HepG2 (cell line): ENCODE data around the gene ACTL6A. TPM values are rescaled to one million over a fixed set of nuclear protein-coding genes. Genes with fewer than 3 reads are reported as not detected.
A peak's percentile ranks its signal among the peaks of the same experiment; 100 is the strongest.

ENCODE experiments used
- ARID5B ChIP-seq: IDR thresholded peaks from 2 replicates; pipeline ENCODE4 v1.4.0; 2020; ENCODE audit warnings: mild to moderate bottlenecking, missing genetic modification reagents
- BORCS8-MEF2B ChIP-seq: sonication (generic); formaldehyde crosslinking; IDR thresholded peaks from 2 replicates; pipeline ENCODE4 v1.8.0; 2022; ENCODE audit warnings: mild to moderate bottlenecking, missing genetic modification reagents
- EHMT2 ChIP-seq: fragments of 200-600 bp; sonication (generic); IDR thresholded peaks from 2 replicates; pipeline ENCODE4 v1.7.0; 2017; ENCODE audit warnings: antibody characterized with exemption, low read depth, low read length, borderline replicate concordance
- FOXK1 ChIP-seq: sonication (generic); formaldehyde crosslinking; IDR thresholded peaks from 2 replicates; pipeline ENCODE4 v1.4.0; 2020; ENCODE audit warnings: low read depth, missing genetic modification reagents, borderline replicate concordance
- MIER3 ChIP-seq: IDR thresholded peaks from 2 replicates; pipeline ENCODE4 v1.6.1; 2016; ENCODE audit warnings: missing compliant biosample characterization, borderline replicate concordance
- NCOA2 ChIP-seq: sonication (generic); formaldehyde crosslinking; IDR thresholded peaks from 2 replicates; pipeline ENCODE4 v1.8.0; 2022; ENCODE audit warnings: inconsistent platforms
- NR2F6 ChIP-seq, 2 experiments: IDR thresholded peaks; 2 replicates each; pipeline ENCODE4 v1.6.1; 2016; ENCODE audit warnings: antibody characterized with exemption in 1 of 2, mild to moderate bottlenecking in 1 of 2
- RXRB ChIP-seq: IDR thresholded peaks from 2 replicates; pipeline ENCODE4 v1.6.1; 2016; ENCODE audit warnings: borderline replicate concordance, missing genetic modification reagents, missing compliant biosample characterization
- SALL2 ChIP-seq: sonication (generic); formaldehyde crosslinking; IDR thresholded peaks from 2 replicates; pipeline ENCODE4 v1.8.1; 2023; ENCODE audit warnings: mild to moderate bottlenecking, missing genetic modification reagents, inconsistent platforms
- SMYD3 ChIP-seq: sonication (generic); formaldehyde crosslinking; IDR thresholded peaks from 2 replicates; pipeline ENCODE4 v1.8.1; 2023; ENCODE audit warnings: mild to moderate bottlenecking, missing genetic modification reagents
- SOX6 ChIP-seq, 2 experiments: fragments of 450-650 bp in 1 of 2; sonication (generic) in 1 of 2; formaldehyde crosslinking in 1 of 2; IDR thresholded peaks; 2 replicates each; pipeline versions ENCODE4 v1.4.0 to v1.6.1; 2017 to 2020; ENCODE audit warnings: antibody characterized with exemption in 1 of 2, mild to moderate bottlenecking in 1 of 2, missing genetic modification reagents in 1 of 2
- ZMAT3 ChIP-seq: sonication (generic); formaldehyde crosslinking; conservative IDR thresholded peaks from 2 replicates; pipeline ENCODE4 v1.7.0; 2021; ENCODE audit warnings: missing genetic modification reagents
- ZNF138 ChIP-seq: sonication (generic); formaldehyde crosslinking; IDR thresholded peaks from 2 replicates; pipeline ENCODE4 v1.5.0; 2020; ENCODE audit warnings: mild to moderate bottlenecking, low read depth, missing genetic modification reagents
- ZNF256 ChIP-seq: sonication (generic); formaldehyde crosslinking; conservative IDR thresholded peaks from 2 replicates; pipeline ENCODE4 v1.4.0; 2020; ENCODE audit warnings: missing genetic modification reagents
- ZNF3 ChIP-seq: IDR thresholded peaks from 2 replicates; pipeline ENCODE4 v1.7.0; 2017; ENCODE audit warnings: inconsistent platforms
- ZNF335 ChIP-seq: sonication (generic); formaldehyde crosslinking; IDR thresholded peaks from 2 replicates; pipeline ENCODE4 v1.4.0; 2020; ENCODE audit warnings: missing genetic modification reagents
- ZNF510 ChIP-seq: sonication (generic); formaldehyde crosslinking; IDR thresholded peaks from 2 replicates; pipeline ENCODE4 v1.4.0; 2020; ENCODE audit warnings: low read depth, mild to moderate bottlenecking, missing genetic modification reagents
- ZNF574 ChIP-seq: sonication (generic); formaldehyde crosslinking; IDR thresholded peaks from 2 replicates; pipeline ENCODE4 v1.4.0; 2020; ENCODE audit warnings: missing genetic modification reagents
- ZNF577 ChIP-seq: sonication (generic); formaldehyde crosslinking; IDR thresholded peaks from 2 replicates; pipeline ENCODE4 v1.4.0; 2020; ENCODE audit warnings: mild to moderate bottlenecking, low read depth, missing genetic modification reagents, borderline replicate concordance
- ZNF598 ChIP-seq: sonication (generic); formaldehyde crosslinking; IDR thresholded peaks from 2 replicates; pipeline ENCODE4 v1.5.1; 2020; ENCODE audit warnings: mild to moderate bottlenecking, missing genetic modification reagents, borderline replicate concordance
- ZNF704 ChIP-seq: sonication (generic); formaldehyde crosslinking; IDR thresholded peaks from 2 replicates; pipeline ENCODE4 v1.8.1; 2023; ENCODE audit warnings: mild to moderate bottlenecking, inconsistent platforms, moderate library complexity, missing genetic modification reagents, borderline replicate concordance
- polyA plus RNA-seq, 8 experiments: library from polyadenylated mRNA; depleted of rRNA in 3 of 8; stranded (reverse) in 7 of 8; unstranded in 1 of 8; fragments of >200 nt; fragmentation: Illumina TruSeq in 4 of 8; extraction: Trizol in 4 of 8; gene quantifications; 2 replicates each; pipeline versions ENCODE4 v1.2.1 to v1.2.3, GENCODE V29; 2011 to 2016; ENCODE audit warnings: low read depth in 4 of 8, missing spikeins in 1 of 8, mixed read lengths in 1 of 8; ENCODE audit not compliant: insufficient read depth in 1 of 8
- total RNA-seq, 5 experiments: library from RNA; depleted of rRNA; stranded (reverse); fragments of >200 nt; fragmentation: Illumina TruSeq; extraction: Trizol; gene quantifications; 2 replicates each; pipeline ENCODE4 v1.2.3, GENCODE V29; 2016; ENCODE audit warnings: low read depth in 1 of 5

The ACTL6A gene
- total and polyA plus RNA-seq, 2 of the 13 experiments (the other 11 are each of a cell fraction or from before 2014, with no cell fraction given) = 58.1 to 84.1 TPM

- TF ChIP-seq SOX6 (IDR thresholded peaks at IDR 0.05) = no peak
- peak; percentile 51; the same call in 1 of the 2 replicates for TF ChIP-seq SOX6 (CRISPR knock-in tag; IDR thresholded peaks at IDR 0.05)
- TF ChIP-seq MIER3 (CRISPR knock-in tag) = peak; percentile 74; the same call in 1 of the 2 replicates
- 0 out of 2 replicates have a peak, but pooled peaks have one; percentile 46 for TF ChIP-seq ZNF510
- no peak for TF ChIP-seq ZNF598
- 0 out of 2 replicates have a peak, but pooled peaks have one; percentile 15 for TF ChIP-seq SMYD3 (CRISPR knock-in tag)
- peak; percentile 38; the same call in 1 of the 2 replicates for TF ChIP-seq ZNF335 (CRISPR knock-in tag)
- no peak for TF ChIP-seq ZNF256 (CRISPR knock-in tag)
- peak; percentile 88 for TF ChIP-seq FOXK1 (CRISPR knock-in tag)
- no peak; the same call in 1 of the 2 replicates for TF ChIP-seq BORCS8-MEF2B (CRISPR knock-in tag)
- TF ChIP-seq RXRB (CRISPR knock-in tag) = peak; percentile 41
- 0 out of 2 replicates have a peak, but pooled peaks have one; percentile 16 for TF ChIP-seq SALL2 (CRISPR knock-in tag)
- TF ChIP-seq NR2F6 (IDR thresholded peaks at IDR 0.05) = no peak
- TF ChIP-seq NR2F6 (CRISPR knock-in tag; IDR thresholded peaks at IDR 0.05) = no peak
- 0 out of 2 replicates have a peak, but pooled peaks have one; percentile 48 for TF ChIP-seq ZNF138 (CRISPR knock-in tag)
- no peak for TF ChIP-seq EHMT2
- 0 out of 2 replicates have a peak, but pooled peaks have one; percentile 54 for TF ChIP-seq ZMAT3
- no peak for TF ChIP-seq ZNF3 (CRISPR knock-in tag)
- peak; percentile 57; the same call in 1 of the 2 replicates for TF ChIP-seq ZNF574 (CRISPR knock-in tag)
- peak; percentile 37; the same call in 1 of the 2 replicates for TF ChIP-seq ARID5B (CRISPR knock-in tag)
- no peak for TF ChIP-seq ZNF577 (CRISPR knock-in tag)
- TF ChIP-seq ZNF704 = no peak
- no peak; the same call in 1 of the 2 replicates for TF ChIP-seq NCOA2 (CRISPR knock-in tag)
These were observed at the start of gene ACTL6A (continued) for GRCh38 chr3:179562591-179563270.
